Activated CD4-positive, alpha-beta T cell treated with anti-CD3 and anti-CD28 coated beads, Interleukin-2, amount 10 ng/mL, durations not matched to agents 7 days and 5 days (primary cell): Measurements from ENCODE around the gene ACER3. TPM values are rescaled to one million over a fixed set of nuclear protein-coding genes. Genes with fewer than 3 reads are reported as not detected.
"Not testable (repeated sequence)": the region's sequence is repeated elsewhere in the genome, so short reads cannot be mapped to it uniquely, and the experiment has no call there.

Experiments used
- CTCF ChIA-PET: fragments of 350-600 bp; sonication (Branson Sonifier 250); formaldehyde crosslinking; loops from one replicate; lab custom pipeline; 2021; ENCODE audit warnings: antibody characterized with exemption; lab: Charles Lee
- POLR2A ChIA-PET: fragments of 350-600 bp; sonication (Branson Sonifier 250); formaldehyde crosslinking; loops from one replicate; lab custom pipeline; 2021; ENCODE audit warnings: antibody characterized with exemption; lab: Charles Lee
- DNase-seq: peaks from one replicate; pipeline ENCODE4 v3.0.0-alpha.2; 2020
- H3K27ac Mint-ChIP-seq: one replicate; pipeline ENCODE4 v1.8.0; 2021; ENCODE audit warnings: mild to moderate bottlenecking, moderate library complexity, mixed read lengths
- H3K27me3 Mint-ChIP-seq: one replicate; pipeline ENCODE4 v1.8.0; 2021; ENCODE audit warnings: mixed read lengths
- H3K36me3 Mint-ChIP-seq: one replicate; pipeline ENCODE4 v1.8.0; 2021; ENCODE audit warnings: low read depth, mixed read lengths
- H3K4me1 Mint-ChIP-seq: one replicate; pipeline ENCODE4 v1.8.0; 2021; ENCODE audit warnings: mixed read lengths
- H3K4me3 Mint-ChIP-seq: one replicate; pipeline ENCODE4 v1.8.0; 2021; ENCODE audit warnings: mild to moderate bottlenecking, moderate library complexity, mixed read lengths
- H3K9me3 Mint-ChIP-seq: one replicate; pipeline ENCODE4 v1.8.0; 2021; ENCODE audit warnings: mixed read lengths
- total RNA-seq, 2 experiments: library from RNA; stranded (reverse); gene quantifications; one replicate each; pipeline ENCODE4 v1.2.3, GENCODE V29; 2021

The ACER3 gene
- total RNA-seq, 2 experiments from 2014 or later, result 10.7 to 12.5 TPM

- Mint-ChIP-seq H3K4me1 (peaks cover 29% of the 10 kb centered on the region), H3K27ac (peak overlapping the region; percentile 88), H3K4me3 (peak overlapping the region; percentile 76), H3K27me3 (peaks cover 1% of the 10 kb centered on the region), H3K36me3 (peaks cover 6% of the 10 kb centered on the region), H3K9me3 (no peaks in the 10 kb centered on the region)
- DNase-seq, result no peak
- POLR2A ChIA-PET, result no interaction called here
- CTCF ChIA-PET, result interaction anchor here (0.8 to 1.3 kb wide), 3 partner anchors 9 to 59 kb away, joined by 3 to 7 read pairs (median 3); no protein-coding TSS in a partner anchor
Measured at GRCh38 chr11:76859708-76860227, 950 bp upstream of the ACER3 start.

DNA sequence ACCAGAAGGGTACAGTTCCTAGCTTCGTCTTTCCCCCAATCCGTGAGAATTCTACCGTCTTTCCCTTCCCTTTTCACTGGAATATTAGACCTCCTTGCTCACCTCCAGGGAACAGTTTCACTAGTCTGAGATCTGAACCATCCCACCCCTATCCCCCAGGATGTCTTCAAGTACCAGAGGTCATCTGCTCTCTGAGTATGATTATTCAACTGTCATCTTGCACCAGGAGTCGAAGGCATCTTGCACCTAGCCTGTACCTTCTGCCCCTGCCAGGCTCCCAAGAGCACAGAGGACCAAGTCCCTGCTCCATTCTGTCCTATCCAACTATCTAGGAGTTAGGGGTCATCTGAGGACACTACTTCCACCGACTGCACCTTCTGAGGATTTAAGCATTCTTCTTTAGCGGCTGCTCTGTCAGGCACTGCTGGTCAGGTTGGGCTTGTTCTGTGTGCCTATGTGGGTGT, 804 bp downstream of the ACER3 start:
- POLR2A ChIA-PET, result no interaction called here
- no peak for DNase-seq
- CTCF ChIA-PET, result no interaction called here
- peak overlapping the region; percentile 82 for H3K4me3 Mint-ChIP-seq
- H3K27me3 Mint-ChIP-seq, result no peaks in the 10 kb centered on the region
- H3K27ac Mint-ChIP-seq, result peak overlapping the region; percentile 89
- peaks cover 15% of the 10 kb centered on the region for H3K36me3 Mint-ChIP-seq
- H3K9me3 Mint-ChIP-seq, result no peaks in the 10 kb centered on the region
- H3K4me1 Mint-ChIP-seq, result peaks cover 28% of the 10 kb centered on the region

GRCh38 chr11:76862794-76863193, 2.1 kb downstream of the ACER3 start:
- POLR2A ChIA-PET, result not testable (repeated sequence)

GRCh38 chr11:76863196-76863777, 2.6 kb downstream of the ACER3 start:
- Mint-ChIP-seq H3K4me1 (peaks cover 28% of the 10 kb centered on the region), H3K9me3 (no peaks in the 10 kb centered on the region), H3K36me3 (peaks cover 15% of the 10 kb centered on the region), H3K27ac (no peak overlapping the region), H3K27me3 (no peaks in the 10 kb centered on the region), H3K4me3 (no peak overlapping the region)
- ChIA-PET POLR2A (no interaction called here), CTCF (interaction anchor here (1.0 kb wide), 1 partner anchor 8 kb away, joined by 4 read pairs; no protein-coding TSS in a partner anchor)
- DNase-seq, result no peak

More at GRCh38 chr11:76862794-76863193, 2.1 kb downstream of the ACER3 start:
- H3K36me3 Mint-ChIP-seq, result peaks cover 15% of the 10 kb centered on the region
- not testable (repeated sequence) for H3K9me3 Mint-ChIP-seq, H3K27ac Mint-ChIP-seq, H3K27me3 Mint-ChIP-seq, DNase-seq, H3K4me3 Mint-ChIP-seq
- H3K4me1 Mint-ChIP-seq, result peaks cover 28% of the 10 kb centered on the region
- CTCF ChIA-PET, result interaction anchor here (1.0 kb wide), 1 partner anchor 8 kb away, joined by 4 read pairs; no protein-coding TSS in a partner anchor

DNA sequence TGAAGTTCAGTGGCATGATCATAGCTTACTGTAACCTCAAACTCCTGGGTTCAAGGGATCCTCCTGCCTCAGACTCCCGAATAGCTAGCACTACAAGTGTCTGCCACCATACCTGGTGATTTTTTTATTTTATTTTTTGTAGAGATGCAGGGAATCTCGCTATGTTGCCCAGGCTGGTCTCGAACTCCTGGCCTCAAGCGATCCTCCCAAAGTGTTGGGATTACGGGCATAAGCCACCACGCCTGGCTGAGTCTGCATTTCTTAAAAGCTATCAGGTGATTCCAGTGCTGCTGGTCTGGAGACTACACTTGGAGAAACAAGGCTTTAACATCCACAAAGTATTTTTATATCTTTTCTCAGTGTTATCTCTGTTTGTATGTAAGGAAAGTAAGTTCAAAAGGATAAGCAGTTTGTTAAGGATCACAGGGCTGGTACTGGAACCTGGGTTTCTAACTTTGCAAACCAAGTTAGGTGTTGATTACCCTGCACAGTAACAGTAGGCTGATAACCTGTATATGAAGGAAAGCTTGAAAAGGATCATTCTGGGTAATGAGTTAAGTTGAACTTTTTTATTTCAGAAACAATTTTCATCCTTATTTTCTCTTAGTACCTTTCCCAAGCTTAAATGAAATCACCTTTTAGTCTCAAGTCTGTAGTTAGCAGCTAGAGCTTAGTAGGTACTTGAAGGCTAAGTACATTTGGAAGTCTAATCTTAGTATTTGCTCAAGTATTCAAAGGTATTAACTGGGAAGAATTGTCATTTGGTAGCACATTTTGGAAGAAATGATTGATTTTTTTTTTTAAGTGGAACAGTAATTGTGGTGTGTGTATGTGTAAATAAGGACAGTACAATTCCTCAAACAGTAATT, 12.5 kb downstream of the ACER3 start:
- ChIA-PET CTCF (no interaction called here), POLR2A (no interaction called here)
- Mint-ChIP-seq H3K36me3 (peaks cover 13% of the 10 kb centered on the region), H3K4me1 (peaks cover 1% of the 10 kb centered on the region), H3K9me3 (no peaks in the 10 kb centered on the region), H3K27me3 (no peaks in the 10 kb centered on the region), H3K4me3 (no peak overlapping the region), H3K27ac (no peak overlapping the region)
- no peak for DNase-seq

DNA sequence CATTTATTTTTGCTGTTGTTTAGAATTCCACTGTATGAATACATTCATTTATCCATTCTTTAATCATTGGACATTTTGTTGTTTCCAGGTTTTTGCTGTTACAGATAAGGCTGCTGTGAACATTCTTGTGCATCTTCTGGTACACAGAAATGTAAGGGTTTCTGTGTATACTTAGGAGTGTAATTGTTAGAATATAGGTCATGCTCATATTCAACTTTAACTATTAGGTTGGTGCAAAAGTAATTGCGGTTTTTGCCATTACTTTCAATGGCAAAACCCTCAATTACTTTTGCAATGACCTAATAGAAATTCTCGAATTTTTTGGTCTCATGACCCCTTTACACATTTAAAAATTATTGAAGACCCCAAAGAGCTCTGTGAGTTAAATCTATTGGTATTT, 17.3 kb downstream of the ACER3 start:
- POLR2A ChIA-PET, result no interaction called here
- CTCF ChIA-PET, result interaction anchor here (1.3 kb wide), 1 partner anchor 41 kb away, joined by 5 read pairs; no protein-coding TSS in a partner anchor
- peaks cover 7% of the 10 kb centered on the region for H3K36me3 Mint-ChIP-seq
- no peaks in the 10 kb centered on the region for H3K9me3 Mint-ChIP-seq
- no peak overlapping the region for H3K27ac Mint-ChIP-seq
- DNase-seq, result no peak
- no peaks in the 10 kb centered on the region for H3K27me3 Mint-ChIP-seq
- H3K4me3 Mint-ChIP-seq, result no peak overlapping the region
- H3K4me1 Mint-ChIP-seq, result peaks cover 1% of the 10 kb centered on the region

DNA sequence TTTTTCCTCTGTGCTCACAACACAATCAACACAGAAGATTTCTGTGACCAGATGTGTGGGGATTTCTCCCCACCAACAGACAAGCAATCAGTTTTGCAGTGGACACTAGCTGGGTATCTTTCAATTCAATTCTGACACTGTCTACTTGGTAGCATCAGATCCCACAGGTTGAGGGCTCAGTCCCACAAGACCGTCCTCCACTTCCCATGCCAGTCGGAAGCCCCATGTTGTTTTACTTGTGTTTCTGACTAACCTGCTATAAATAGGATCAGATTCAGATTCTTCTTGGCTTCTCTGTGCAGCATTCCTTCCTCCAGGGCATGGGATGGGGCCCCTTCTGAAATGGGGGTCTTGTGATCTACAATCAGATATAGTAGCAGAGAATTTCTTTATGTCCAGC, 19.6 kb downstream of the ACER3 start:
- Mint-ChIP-seq H3K9me3 (no peaks in the 10 kb centered on the region), H3K27me3 (no peaks in the 10 kb centered on the region), H3K36me3 (peaks cover 9% of the 10 kb centered on the region), H3K27ac (no peak overlapping the region), H3K4me3 (no peak overlapping the region), H3K4me1 (peaks cover 13% of the 10 kb centered on the region)
- ChIA-PET CTCF (no interaction called here), POLR2A (no interaction called here)
- no peak for DNase-seq

DNA sequence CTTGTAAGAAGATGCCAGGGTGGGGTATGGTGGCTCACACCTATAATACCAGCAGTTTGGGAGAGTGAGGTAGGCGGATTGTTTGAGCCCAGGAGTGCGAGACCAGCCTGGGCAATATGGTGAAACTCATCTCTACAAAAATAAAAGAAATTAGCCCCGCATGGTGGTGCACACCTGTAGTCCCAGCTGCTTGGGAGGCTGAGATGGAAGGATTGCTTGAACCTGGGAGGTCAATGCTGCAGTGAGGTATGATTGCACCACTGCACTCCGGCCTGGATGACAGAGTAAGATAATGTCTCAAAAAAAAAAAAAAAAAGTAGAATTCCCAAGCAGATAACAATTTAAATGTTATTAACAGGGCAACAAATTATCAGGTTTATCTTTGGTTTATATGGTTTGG, 20.2 kb downstream of the ACER3 start:
- Mint-ChIP-seq H3K4me1 (peaks cover 17% of the 10 kb centered on the region), H3K4me3 (no peak overlapping the region), H3K27me3 (no peaks in the 10 kb centered on the region), H3K36me3 (peaks cover 8% of the 10 kb centered on the region), H3K27ac (no peak overlapping the region), H3K9me3 (no peaks in the 10 kb centered on the region)
- CTCF ChIA-PET, result interaction anchor here (0.6 kb wide), 1 partner anchor 156 kb away, joined by 6 read pairs; no protein-coding TSS in a partner anchor
- DNase-seq, result no peak
- POLR2A ChIA-PET, result no interaction called here

DNA sequence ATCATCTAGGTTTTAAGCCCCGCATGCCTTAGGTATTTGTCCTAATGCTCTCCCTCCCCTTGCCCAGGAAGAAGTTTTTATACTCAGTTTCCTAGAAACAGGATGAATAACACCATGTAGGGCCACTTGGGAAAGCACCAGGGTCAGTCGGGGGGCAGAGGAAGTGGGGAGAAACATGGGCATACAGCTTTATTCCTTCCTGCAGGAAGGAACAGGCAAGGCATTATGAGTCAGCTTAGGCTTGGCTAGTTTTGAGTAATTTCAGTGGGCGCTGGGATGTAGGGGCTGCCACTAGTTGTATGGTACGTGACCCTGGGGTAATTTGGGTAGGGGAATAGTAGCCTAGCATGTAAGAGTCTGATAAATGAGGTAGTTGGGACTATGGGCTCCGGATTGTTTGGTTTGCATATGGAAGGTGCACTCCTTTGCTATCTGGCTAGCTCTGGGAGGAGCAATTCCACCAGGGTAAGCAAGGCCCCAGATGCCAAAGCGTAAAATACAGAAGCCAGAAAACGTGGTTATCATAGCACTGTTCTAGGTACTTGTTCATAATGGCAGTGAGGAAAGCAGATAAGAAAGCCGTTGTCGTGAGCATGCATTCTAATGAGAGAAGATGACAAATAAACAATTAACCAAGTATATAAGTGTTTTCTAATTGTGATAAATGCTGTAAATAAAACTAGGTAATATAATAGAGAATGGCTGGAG, 24.8 kb downstream of the ACER3 start:
- no peak overlapping the region for H3K4me3 Mint-ChIP-seq
- H3K27ac Mint-ChIP-seq, result no peak overlapping the region
- ChIA-PET CTCF (no interaction called here), POLR2A (no interaction called here)
- no peaks in the 10 kb centered on the region for H3K9me3 Mint-ChIP-seq
- H3K27me3 Mint-ChIP-seq, result no peaks in the 10 kb centered on the region
- DNase-seq, result no peak
- peaks cover 16% of the 10 kb centered on the region for H3K4me1 Mint-ChIP-seq
- peaks cover 2% of the 10 kb centered on the region for H3K36me3 Mint-ChIP-seq

DNA sequence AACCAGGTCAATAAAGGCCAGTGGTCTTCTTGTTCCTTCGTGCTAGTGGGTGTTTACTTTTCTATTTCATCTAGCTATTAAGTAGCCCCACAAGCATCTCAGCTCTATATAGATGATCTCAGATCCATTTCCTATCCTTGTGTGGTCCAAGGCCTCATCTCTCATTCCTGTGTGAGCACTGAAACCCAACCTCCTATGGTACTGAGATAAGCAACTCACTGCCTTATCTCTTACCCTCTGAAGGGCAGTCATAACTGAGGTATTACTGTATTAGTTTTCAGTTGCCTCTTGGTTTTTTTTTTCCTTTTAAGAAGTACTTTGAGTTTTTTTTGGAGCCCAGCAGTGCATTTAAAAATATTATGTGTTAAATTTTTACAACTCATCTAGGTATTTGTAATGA, 28.3 kb downstream of the ACER3 start:
- DNase-seq, result no peak
- no peaks in the 10 kb centered on the region for H3K36me3 Mint-ChIP-seq
- peaks cover 12% of the 10 kb centered on the region for H3K4me1 Mint-ChIP-seq
- POLR2A ChIA-PET, result no interaction called here
- CTCF ChIA-PET, result interaction anchor here (0.8 to 1.7 kb wide), 3 partner anchors 30 to 167 kb away, joined by 3 to 7 read pairs (median 5); no protein-coding TSS in a partner anchor
- H3K9me3 Mint-ChIP-seq, result no peaks in the 10 kb centered on the region
- H3K27ac Mint-ChIP-seq, result no peak overlapping the region
- no peaks in the 10 kb centered on the region for H3K27me3 Mint-ChIP-seq
- no peak overlapping the region for H3K4me3 Mint-ChIP-seq

DNA sequence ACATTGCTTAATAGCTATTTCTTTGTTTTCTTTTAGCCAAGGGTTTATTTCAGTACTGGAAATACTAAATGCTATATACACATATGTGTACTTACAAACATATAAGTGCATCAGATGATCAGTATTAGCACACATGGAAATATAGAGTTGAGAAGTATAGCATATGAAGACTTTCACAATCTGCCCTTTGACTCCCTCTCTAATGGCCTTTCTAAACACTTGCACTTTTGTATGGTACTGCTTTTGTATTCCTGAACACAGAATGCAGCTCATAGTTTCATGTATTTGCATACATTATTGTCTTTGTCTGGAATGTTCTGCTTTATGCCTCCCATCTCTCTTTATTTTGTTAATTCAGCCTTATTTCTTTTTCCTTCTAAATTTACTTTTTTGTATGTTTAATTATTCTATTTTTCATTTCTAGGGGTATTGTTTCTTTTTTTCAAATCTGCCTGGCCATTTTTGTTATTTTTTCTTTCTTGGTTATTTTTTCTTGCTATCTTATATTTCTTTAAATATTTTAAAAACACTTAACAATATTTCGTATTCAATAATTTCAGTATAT, 28.8 kb downstream of the ACER3 start:
- Mint-ChIP-seq H3K4me3 (no peak overlapping the region), H3K9me3 (no peaks in the 10 kb centered on the region), H3K36me3 (no peaks in the 10 kb centered on the region), H3K4me1 (peaks cover 8% of the 10 kb centered on the region), H3K27ac (no peak overlapping the region), H3K27me3 (no peaks in the 10 kb centered on the region)
- POLR2A ChIA-PET, result no interaction called here
- CTCF ChIA-PET, result interaction anchor here (0.8 kb wide), 1 partner anchor 30 kb away, joined by 7 read pairs; no protein-coding TSS in a partner anchor
- DNase-seq, result no peak

- DNase-seq, result no peak
- H3K27ac Mint-ChIP-seq, result no peak overlapping the region
- no peaks in the 10 kb centered on the region for H3K36me3 Mint-ChIP-seq
- no peaks in the 10 kb centered on the region for H3K9me3 Mint-ChIP-seq
- no peak overlapping the region for H3K4me3 Mint-ChIP-seq
- POLR2A ChIA-PET, result no interaction called here
- CTCF ChIA-PET, result no interaction called here
- no peaks in the 10 kb centered on the region for H3K27me3 Mint-ChIP-seq
- peaks cover 4% of the 10 kb centered on the region for H3K4me1 Mint-ChIP-seq
Measured at GRCh38 chr11:76890329-76890728, 29.6 kb downstream of the ACER3 start.
